ENCODE results near the gene SLCO3A1. TPM values are rescaled to one million over a fixed set of nuclear protein-coding genes. Genes with fewer than 3 reads are reported as not detected.

Gene SLCO3A1
- total and polyA plus RNA-seq, 2 of the 8 experiments (the other 6 are each of a cell fraction or from before 2014, with no cell fraction given): 15.1 to 20.4 TPM

DNA sequence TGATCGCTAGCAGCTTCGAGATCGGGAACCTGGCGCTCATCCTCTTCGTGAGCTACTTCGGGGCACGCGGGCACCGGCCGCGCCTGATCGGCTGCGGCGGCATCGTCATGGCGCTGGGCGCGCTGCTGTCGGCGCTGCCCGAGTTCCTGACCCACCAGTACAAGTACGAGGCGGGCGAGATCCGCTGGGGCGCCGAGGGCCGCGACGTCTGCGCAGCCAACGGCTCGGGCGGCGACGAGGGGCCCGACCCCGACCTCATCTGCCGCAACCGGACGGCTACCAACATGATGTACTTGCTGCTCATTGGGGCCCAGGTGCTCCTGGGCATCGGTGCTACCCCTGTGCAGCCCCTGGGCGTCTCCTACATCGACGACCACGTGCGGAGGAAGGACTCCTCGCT, 62.5 kb downstream of the SLCO3A1 start:
- ChIA-PET CTCF (ENCODE audit: partially characterized antibody) (interaction anchor here (1.2 to 1.3 kb wide), 2 partner anchors 10 to 21 kb away, joined by 3 to 4 read pairs; no protein-coding TSS in a partner anchor), POLR2A (ENCODE audit: partially characterized antibody) (interaction anchor here (1.2 kb wide), 1 partner anchor 18 kb away, joined by 3 read pairs; no protein-coding TSS in a partner anchor)
- Histone ChIP-seq H3K4me2 (ENCODE audit: insufficient read depth in 1 of 2, low read depth in 2 of 2, low read length in 2 of 2) (no peak overlapping the region), H3K4me3 (ENCODE audit: extremely low read depth in 1 of 4, insufficient read depth in 2 of 4, low read depth in 3 of 4, low read length in 4 of 4) (no peak overlapping the region), H3K4ac (replicated peaks; ENCODE audit: insufficient read length, low read depth, low read length) (no peak overlapping the region), H3K27me3 (replicated peaks in 1 of 4; ENCODE audit: control insufficient read depth in 3 of 4, extremely low read depth in 1 of 4, insufficient read depth in 3 of 4, low read length in 3 of 4) (no peaks in the 10 kb centered on the region), H4K20me1 (replicated peaks in 1 of 2; ENCODE audit: control insufficient read depth in 1 of 2, insufficient read depth in 2 of 2, low read length in 2 of 2) (no peaks in the 10 kb centered on the region), H3K14ac (ENCODE audit: insufficient read length) (no peak overlapping the region), H2BK20ac (ENCODE audit: low read length) (no peak overlapping the region), H3K79me2 (ENCODE audit: control insufficient read depth in 1 of 2, insufficient read depth in 2 of 2, low read length in 2 of 2) (no peaks in the 10 kb centered on the region; a peak in 1 of 4 replicates), H4K5ac (ENCODE audit: insufficient read length, low read depth, low read length) (no peak overlapping the region), H2AFZ (ENCODE audit: low read length) (no peak overlapping the region), H4K91ac (replicated peaks; ENCODE audit: insufficient read length, low read length) (no peak overlapping the region), H2BK12ac (ENCODE audit: low read depth, low read length) (no peak overlapping the region), H3K23me2 (ENCODE audit: low read depth, low read length) (no peaks in the 10 kb centered on the region), H3K27ac (ENCODE audit: low read depth, low read length) (no peak overlapping the region), H3K79me1 (ENCODE audit: low read depth, low read length) (peaks cover 2% of the 10 kb centered on the region; the same call in 1 of the 2 replicates), H3K36me3 (ENCODE audit: control insufficient read depth in 2 of 4, insufficient read depth in 4 of 4, low read length in 3 of 4) (peaks cover 0 to 4% (median 0%) of the 10 kb centered on the region in 4 experiments; a peak in 1 of 8 replicates), H3K56ac (replicated peaks; ENCODE audit: insufficient read length, low read depth, low read length) (no peak overlapping the region), H3K18ac (ENCODE audit: extremely low read depth, low read length) (no peak overlapping the region), H2BK15ac (ENCODE audit: low read length) (no peak overlapping the region), H4K8ac (ENCODE audit: extremely low read depth, insufficient read depth, low read length) (peak overlapping the region; percentile 72; the same call in 1 of the 2 replicates), H3K23ac (ENCODE audit: insufficient read length) (no peak overlapping the region), H3K9me3 (ENCODE audit: insufficient read depth in 2 of 2, low read depth in 1 of 2, low read length in 1 of 2) (no peaks in the 10 kb centered on the region), H2AK5ac (ENCODE audit: low read depth, low read length) (no peak overlapping the region), H3K9ac (replicated peaks in 1 of 4; ENCODE audit: extremely low read depth in 1 of 4, low read depth in 3 of 4, low read length in 3 of 4) (no peak overlapping the region), H3K4me1 (replicated peaks in 1 of 4; ENCODE audit: control insufficient read depth in 3 of 4, insufficient read depth in 4 of 4, low read length in 3 of 4) (peaks cover 0 to 4% (median 3%) of the 10 kb centered on the region in 4 experiments; a peak in 3 of 7 replicates), H2BK5ac (ENCODE audit: low read depth, low read length) (no peak overlapping the region), H2BK120ac (replicated peaks; ENCODE audit: low read depth, low read length) (no peak overlapping the region)
- DNase-seq (ENCODE audit: low read depth in 1 of 2, low spot score in 2 of 2): no peak
- no peak for FAIRE-seq
- TF ChIP-seq TCF12 (IDR thresholded peaks at IDR 0.05; ENCODE audit: low read depth, low read length) (no peak), RNF2 (IDR thresholded peaks at IDR 0.05; ENCODE audit: borderline replicate concordance, low read depth, low read length, missing control alignments, poor library complexity, severe bottlenecking) (no peak), RBBP5 (IDR thresholded peaks at IDR 0.05; ENCODE audit: borderline replicate concordance, low read depth, low read length) (no peak)
- WGBS, 2 experiments (ENCODE audit: extremely low coverage in 1 of 2, insufficient coverage in 1 of 2, insufficient read length in 1 of 2, insufficient replicate concordance in 2 of 2, low coverage in 1 of 2, low lambda C conversion rate in 2 of 2, missing lambda C conversion rate in 1 of 2): 95% methylated on average over 21 of the region's 48 CpGs; no CpG with 5 or more reads in 1 of the 2 experiments
